K562 (cell line): ENCODE results near the gene BTBD18. TPM values are rescaled to one million over a fixed set of nuclear protein-coding genes. Genes with fewer than 3 reads are reported as not detected.

Source experiments
- ATAC-seq: fragments of 200-7000 bp; cut with Tn5 transposase; 3 replicates; pipeline ENCODE4 v1.9.1; 2020; ENCODE audit warnings: moderate library complexity
- BruUV-seq: library from RNA; stranded (reverse); fragments of 400-500 nt; replicated peaks from 2 replicates; lab custom pipeline; 2021; lab: Mats Ljungman, UMichigan
- CTCF ChIA-PET: fragments of 300-600 bp; formaldehyde crosslinking; extraction: SDS; loops from one replicate; lab custom pipeline; 2021; ENCODE audit warnings: low intra/inter-chr PET ratio; lab: Yijun Ruan, JAX
- POLR2A ChIA-PET: fragments of 300-600, 350-650 bp; sonication (Branson Sonifier 250); formaldehyde crosslinking; extraction: SDS; loops from one replicate; lab custom pipeline; 2021; ENCODE audit warnings: antibody characterized with exemption, inconsistent platforms; lab: Yijun Ruan, JAX
- DNase-seq, 4 experiments: peaks; one replicate each; pipeline versions ENCODE4 v3.0.0 to v3.0.0-alpha.2; 2011 to 2018; ENCODE audit warnings: low spot score in 3 of 4, mixed read lengths in 3 of 4; ENCODE audit errors: extremely low read depth in 1 of 4
- FAIRE-seq: peaks from 2 replicates; lab custom pipeline; 2011; peaks lifted over from hg19 to GRCh38; lab: Jason Lieb, UNC
- H2AFZ ChIP-seq: 2 replicates; pipeline ENCODE4 v1.6.0; 2011; ENCODE audit warnings: low read depth, low read length, control low read depth, inconsistent platforms
- H3K27ac ChIP-seq: fragments of 200-600 bp; 3 replicates; pipeline ENCODE4 v1.8.0; 2011; ENCODE audit warnings: low read depth, mild to moderate bottlenecking, control low read depth, inconsistent platforms, low read length, moderate library complexity, mixed read lengths; ENCODE audit errors: extremely low read depth
- H3K27me3 ChIP-seq, 2 experiments: fragments of 300-600 bp in 1 of 2; 2 replicates in 1 of 2; 3 replicates in 1 of 2; pipeline versions ENCODE4 v1.6.0 to v1.8.0; 2011; ENCODE audit warnings: inconsistent platforms in 2 of 2, low read length in 2 of 2, mild to moderate bottlenecking in 1 of 2, mixed read lengths in 1 of 2, moderate library complexity in 1 of 2; ENCODE audit not compliant: control insufficient read depth in 2 of 2, insufficient read depth in 2 of 2
- H3K36me3 ChIP-seq: fragments of 300-600 bp; 3 replicates; pipeline ENCODE4 v1.8.0; 2011; ENCODE audit warnings: mild to moderate bottlenecking, low read length, inconsistent platforms; ENCODE audit not compliant: control insufficient read depth, insufficient read depth
- H3K4me1 ChIP-seq, 2 experiments: fragments of 200-600 bp in 1 of 2; replicated peaks in 1 of 2; 2 replicates in 1 of 2; 3 replicates in 1 of 2; pipeline versions ENCODE4 v1.5.1 to v1.8.0; 2011; ENCODE audit warnings: inconsistent platforms in 2 of 2, low read length in 2 of 2, mild to moderate bottlenecking in 1 of 2, mixed read lengths in 1 of 2, moderate library complexity in 1 of 2; ENCODE audit not compliant: control insufficient read depth in 2 of 2, insufficient read depth in 2 of 2
- H3K4me2 ChIP-seq: 2 replicates; pipeline ENCODE4 v1.6.1; 2011; ENCODE audit warnings: low read length, control low read depth, inconsistent platforms, mixed read lengths; ENCODE audit not compliant: insufficient read depth
- H3K4me3 ChIP-seq: fragments of 200-600 bp; sonication (generic), shearing (Covaris generic); 2 replicates; pipeline ENCODE4 v1.5.1; 2016; ENCODE audit warnings: control low read depth, inconsistent platforms
- H3K79me2 ChIP-seq: fragments of 200-600 bp; 3 replicates; pipeline ENCODE4 v1.8.0; 2011; ENCODE audit warnings: low read length, inconsistent platforms; ENCODE audit not compliant: control insufficient read depth, insufficient read depth
- H3K9ac ChIP-seq, 2 experiments: 2 replicates each; pipeline versions ENCODE4 v1.6.0 to v1.6.1; 2011; ENCODE audit warnings: low read depth in 2 of 2, low read length in 2 of 2, control low read depth in 1 of 2, inconsistent platforms in 1 of 2, mild to moderate bottlenecking in 1 of 2, mixed read lengths in 1 of 2; ENCODE audit not compliant: insufficient read depth in 1 of 2
- H3K9me1 ChIP-seq: one replicate; pipeline ENCODE4 v1.6.0; 2011; ENCODE audit warnings: inconsistent platforms, mild to moderate bottlenecking, low read length, moderate library complexity; ENCODE audit not compliant: control insufficient read depth, insufficient read depth
- H3K9me3 ChIP-seq: replicated peaks from 2 replicates; pipeline ENCODE4 v1.5.1; 2011; ENCODE audit warnings: low read depth, low read length, inconsistent platforms; ENCODE audit not compliant: control insufficient read depth, insufficient read depth
- H4K20me1 ChIP-seq: replicated peaks from 2 replicates; pipeline ENCODE4 v1.6.1; 2011; ENCODE audit warnings: low read length, inconsistent platforms, mixed read lengths; ENCODE audit not compliant: control insufficient read depth, insufficient read depth
- C11orf30 ChIP-seq: fragments of 450-650 bp; IDR thresholded peaks from 2 replicates; pipeline ENCODE4 v1.6.1; 2016; ENCODE audit warnings: low read depth, mild to moderate bottlenecking
- CXXC5 ChIP-seq: fragments of 250-450 bp; sonication (Bioruptor Pico); IDR thresholded peaks from 2 replicates; pipeline ENCODE4 v1.8.0; 2022; ENCODE audit warnings: inconsistent platforms, mild to moderate bottlenecking, moderate library complexity
- DIDO1 ChIP-seq: fragments of 450-650 bp; IDR thresholded peaks from 2 replicates; pipeline ENCODE4 v1.6.1; 2016; ENCODE audit warnings: low read depth, missing biosample characterization, missing genetic modification characterization
- ESRRB ChIP-seq: fragments of 250-450 bp; sonication (Bioruptor Pico); IDR thresholded peaks from 2 replicates; pipeline ENCODE4 v1.5.0; 2020; ENCODE audit warnings: mild to moderate bottlenecking, moderate library complexity, borderline replicate concordance
- HDAC2 ChIP-seq: fragments of 450-650 bp; IDR thresholded peaks from 2 replicates; pipeline ENCODE4 v1.6.1; 2016; ENCODE audit warnings: mild to moderate bottlenecking
- ZNF23 ChIP-seq: fragments of 250-450 bp; sonication (Bioruptor Pico); IDR thresholded peaks from 2 replicates; pipeline ENCODE4 v1.4.0; 2020; ENCODE audit warnings: mild to moderate bottlenecking
- ZNF316 ChIP-seq: fragments of 450-650 bp; IDR thresholded peaks from 2 replicates; pipeline ENCODE4 v1.6.1; 2016
- WGBS: fragments of 100-300 bp; shearing (Covaris generic); methylation state at CpG from one replicate; pipeline ENCODE4 v1.1.6; 2016; ENCODE audit warnings: low coverage, mixed read lengths; ENCODE audit not compliant: insufficient coverage; ENCODE audit errors: missing lambda C conversion rate; 5-methylcytosine and 5-hydroxymethylcytosine counted together
- in situ Hi-C: fragments of 300-500 bp; cut with MboI; formaldehyde crosslinking; loops from 4 replicates; pipeline ENCODE4 v1.15.0; 2018; ENCODE audit warnings: inconsistent platforms, mixed read lengths
- intact Hi-C: fragments of 100-400 bp; cut with micrococcal nuclease; formaldehyde crosslinking; loops from 2 replicates; pipeline ENCODE4 v1.14.2; 2022
- polyA plus RNA-seq, 8 experiments: library from polyadenylated mRNA; depleted of rRNA in 4 of 8; stranded (reverse) in 5 of 8; unstranded in 3 of 8; fragments of >200 nt; fragmentation: Nextera tagmentation in 2 of 8; fragmentation: Illumina TruSeq in 1 of 8; extraction: Ambion mirVana in 2 of 8; extraction: Trizol in 1 of 8; gene quantifications; 2 replicates each; pipeline versions ENCODE4 v1.2.1 to v1.2.3, GENCODE V29; 2011 to 2014; ENCODE audit warnings: inconsistent platforms in 1 of 8, missing spikeins in 1 of 8
- total RNA-seq, 7 experiments: library from RNA; depleted of rRNA in 6 of 7; stranded (reverse); fragments of >200 nt in 6 of 7; fragmentation: Illumina TruSeq in 2 of 7; extraction: Trizol in 2 of 7; gene quantifications; 2 replicates each; pipeline versions ENCODE4 v1.2.1 to v1.2.3, GENCODE V29; 2011 to 2021; ENCODE audit warnings: low replicate concordance in 1 of 7

BTBD18 gene
- total and polyA plus RNA-seq, 9 of the 15 experiments (the other 6 are each of a cell fraction or from before 2014, with no cell fraction given) = 0.06 TPM; not detected in 8

DNA sequence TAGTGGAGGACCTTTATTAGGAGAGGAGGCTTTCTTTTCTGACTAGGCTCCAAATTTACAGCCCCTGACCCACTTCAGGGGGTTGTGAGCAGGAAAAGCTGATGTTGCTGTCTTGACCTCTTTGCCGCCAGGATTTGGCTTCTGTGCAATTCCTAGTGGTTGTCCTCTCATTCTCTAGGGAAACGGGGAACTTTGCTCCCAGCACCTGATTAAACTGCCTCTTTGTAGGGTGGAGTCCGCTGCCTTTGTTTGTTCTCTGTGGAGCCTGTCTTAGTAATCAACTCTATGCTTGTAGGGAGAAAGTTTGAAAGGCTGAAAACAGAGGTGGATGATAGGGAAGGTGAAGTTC lies 26.3 kb upstream of the BTBD18 start:
- Histone ChIP-seq H3K27ac (no peak overlapping the region), H3K27me3 (no peaks in the 10 kb centered on the region), H3K36me3 (peaks cover 10% of the 10 kb centered on the region; the same call in 2 of the 3 replicates), H3K4me3 (no peak overlapping the region), H3K9me1 (no peaks in the 10 kb centered on the region), H3K9ac (peak overlapping the region; percentile 17 to 82; a peak in 1 of 4 replicates), H3K4me1 (peaks cover 26 to 72% of the 10 kb centered on the region in 2 experiments), H3K9me3 (no peaks in the 10 kb centered on the region), H3K79me2 (peaks cover 95% of the 10 kb centered on the region), H3K4me2 (peak overlapping the region; percentile 51), H2AFZ (no peak overlapping the region), H4K20me1 (peaks cover 63% of the 10 kb centered on the region)
- POLR2A ChIA-PET = interaction anchor here (0.8 to 9.4 kb wide), 4 partner anchors 11 to 115 kb away, joined by 3 to 88 read pairs (median 4); partner anchors contain the start of gene CTNND1
- FAIRE-seq (no peak), ATAC-seq (no peak), DNase-seq (no peak)
- no peak for TF ChIP-seq CXXC5
- TF ChIP-seq ZNF23 (CRISPR knock-in tag) = no peak
- no peak for TF ChIP-seq ESRRB (CRISPR knock-in tag)
- no peak for TF ChIP-seq DIDO1 (tag)
- intact Hi-C loops (loop anchor here (2.0 kb wide), 1 partner anchor 15 kb away; no protein-coding TSS in a partner anchor), in situ Hi-C loops (no loop called here)
- WGBS = 53% methylated on average over 3 of the region's 3 CpGs
- BruUV-seq = no TSS peak
- CTCF ChIA-PET = no interaction called here

DNA sequence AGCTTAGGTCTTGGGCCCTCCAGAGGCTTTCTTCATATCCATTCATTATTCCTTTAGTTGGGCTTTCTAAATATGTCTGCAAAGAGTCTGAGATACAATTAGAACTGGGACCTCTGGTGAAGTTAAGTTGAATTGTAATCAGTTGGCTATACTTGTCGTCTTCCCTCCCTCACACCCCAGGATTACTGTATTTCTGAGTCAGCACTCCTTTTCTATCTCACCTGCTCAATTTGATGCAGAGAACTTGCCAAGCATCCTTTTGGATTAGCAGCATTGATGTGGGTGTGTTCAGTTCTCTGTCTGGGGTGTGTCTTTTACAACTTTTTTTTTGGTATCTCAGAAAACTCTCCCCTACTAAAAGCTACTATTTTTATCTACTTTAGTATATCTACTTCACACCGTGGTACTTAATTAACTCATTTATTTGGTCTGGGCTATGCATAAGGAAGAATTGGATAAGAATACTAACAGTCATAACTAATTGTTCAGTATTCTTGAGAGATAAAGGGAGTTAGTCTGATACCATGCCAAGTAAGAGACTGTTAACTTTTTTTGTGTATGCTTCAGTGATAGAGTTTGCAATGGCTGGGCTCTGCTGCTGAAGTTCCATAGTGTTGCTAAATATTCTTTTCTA lies 25.1 kb upstream of the BTBD18 start:
- intact Hi-C loops (no loop called here), in situ Hi-C loops (no loop called here)
- Histone ChIP-seq H3K4me3 (no peak overlapping the region), H4K20me1 (peaks cover 66% of the 10 kb centered on the region), H3K9ac (no peak overlapping the region), H3K9me3 (no peaks in the 10 kb centered on the region), H2AFZ (no peak overlapping the region), H3K27ac (no peak overlapping the region), H3K4me1 (peaks cover 25 to 62% of the 10 kb centered on the region in 2 experiments), H3K4me2 (no peak overlapping the region), H3K27me3 (no peaks in the 10 kb centered on the region), H3K36me3 (peaks cover 7% of the 10 kb centered on the region; the same call in 1 of the 3 replicates), H3K79me2 (peaks cover 95% of the 10 kb centered on the region), H3K9me1 (no peaks in the 10 kb centered on the region)
- DNase-seq (no peak), ATAC-seq (no peak), FAIRE-seq (no peak)
- ChIA-PET POLR2A (interaction anchor here (0.6 to 9.4 kb wide), 4 partner anchors 9 to 308 kb away, joined by 3 to 88 read pairs (median 4); partner anchors contain the start of gene CTNND1), CTCF (no interaction called here)
- 17% methylated on average over 2 of the region's 2 CpGs for WGBS
- BruUV-seq = no TSS peak
- TF ChIP-seq C11orf30 = 0 out of 2 replicates have a peak, but pooled peaks have one; percentile 28
- TF ChIP-seq HDAC2 = no peak
- TF ChIP-seq ZNF316 = peak; percentile 56
